ENCODE measurements around the gene NKD2.

Gene NKD2

DNA sequence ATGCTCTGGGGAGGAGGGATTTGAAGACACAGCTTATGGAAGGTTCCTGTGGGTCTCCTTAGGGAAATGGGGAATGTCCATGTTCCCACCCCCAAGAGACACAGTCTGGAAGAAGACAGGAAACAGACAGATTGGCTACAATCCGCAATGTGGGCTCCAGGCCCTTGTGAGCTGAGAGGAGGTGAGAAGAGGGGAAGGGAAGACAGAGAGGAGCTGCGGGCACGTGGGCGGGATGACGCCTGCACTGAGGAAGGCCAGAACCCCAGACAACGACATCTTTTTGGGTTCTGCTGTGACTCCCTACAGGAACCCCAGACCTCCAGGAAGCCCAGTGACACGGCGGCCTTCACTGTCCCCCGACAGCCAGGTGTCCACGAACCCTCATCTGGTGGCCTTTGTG, 29.9 kb upstream of the NKD2 start:
- H3K4me3 ChIP-seq (replicated peaks; ENCODE audit: low read depth, low read length) = no peak overlapping the region
- DNase-seq (ENCODE audit: extremely low read depth, low read depth) = no peak
- TF ChIP-seq, protein P1, sequence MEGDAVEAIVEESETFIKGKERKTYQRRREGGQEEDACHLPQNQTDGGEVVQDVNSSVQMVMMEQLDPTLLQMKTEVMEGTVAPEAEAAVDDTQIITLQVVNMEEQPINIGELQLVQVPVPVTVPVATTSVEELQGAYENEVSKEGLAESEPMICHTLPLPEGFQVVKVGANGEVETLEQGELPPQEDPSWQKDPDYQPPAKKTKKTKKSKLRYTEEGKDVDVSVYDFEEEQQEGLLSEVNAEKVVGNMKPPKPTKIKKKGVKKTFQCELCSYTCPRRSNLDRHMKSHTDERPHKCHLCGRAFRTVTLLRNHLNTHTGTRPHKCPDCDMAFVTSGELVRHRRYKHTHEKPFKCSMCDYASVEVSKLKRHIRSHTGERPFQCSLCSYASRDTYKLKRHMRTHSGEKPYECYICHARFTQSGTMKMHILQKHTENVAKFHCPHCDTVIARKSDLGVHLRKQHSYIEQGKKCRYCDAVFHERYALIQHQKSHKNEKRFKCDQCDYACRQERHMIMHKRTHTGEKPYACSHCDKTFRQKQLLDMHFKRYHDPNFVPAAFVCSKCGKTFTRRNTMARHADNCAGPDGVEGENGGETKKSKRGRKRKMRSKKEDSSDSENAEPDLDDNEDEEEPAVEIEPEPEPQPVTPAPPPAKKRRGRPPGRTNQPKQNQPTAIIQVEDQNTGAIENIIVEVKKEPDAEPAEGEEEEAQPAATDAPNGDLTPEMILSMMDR (IDR thresholded peaks at IDR 0.05; ENCODE audit: low read depth, low read length, missing control alignments) = no peak

GRCh38 chr5:979100-979817, 29.3 kb upstream of the NKD2 start:
- no peak for DNase-seq (ENCODE audit: extremely low read depth, low read depth)
- TF ChIP-seq, protein P1 (IDR thresholded peaks at IDR 0.05; ENCODE audit: low read depth, low read length, missing control alignments) = no peak
- no peak overlapping the region for H3K4me3 ChIP-seq (replicated peaks; ENCODE audit: low read depth, low read length)

GRCh38 chr5:980001-980588, 28.5 kb upstream of the NKD2 start:
- TF ChIP-seq, protein P1 (IDR thresholded peaks at IDR 0.05; ENCODE audit: low read depth, low read length, missing control alignments) = no peak

DNA sequence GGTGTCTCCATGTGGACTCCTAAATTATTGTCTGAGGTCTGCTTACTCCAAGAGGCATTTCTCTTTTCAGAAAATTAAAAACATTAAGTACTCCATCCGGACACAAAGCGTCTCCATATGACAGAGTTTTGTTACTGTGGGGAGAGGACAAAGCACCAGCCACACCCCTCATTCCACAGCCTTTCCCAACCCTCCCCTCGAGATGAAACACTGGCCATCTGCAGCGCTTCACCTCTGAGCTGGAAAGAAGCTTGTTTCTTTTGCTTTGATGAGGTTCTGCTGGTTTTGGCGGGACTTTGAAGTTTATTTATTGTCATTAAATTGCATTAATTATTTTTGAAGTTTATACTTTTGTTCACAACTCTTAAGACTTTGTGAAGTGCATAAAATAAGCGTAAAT, 27.6 kb upstream of the NKD2 start:
- H3K4me3 ChIP-seq (replicated peaks; ENCODE audit: low read depth, low read length) = no peak overlapping the region
- TF ChIP-seq, protein P1 (IDR thresholded peaks at IDR 0.05; ENCODE audit: low read depth, low read length, missing control alignments) = no peak
- no peak for DNase-seq (ENCODE audit: extremely low read depth, low read depth)

More at GRCh38 chr5:980001-980588, 28.5 kb upstream of the NKD2 start:
- DNase-seq (ENCODE audit: extremely low read depth, low read depth) = no peak
- no peak overlapping the region for H3K4me3 ChIP-seq (replicated peaks; ENCODE audit: low read depth, low read length)

GRCh38 chr5:981456-981855, 27.1 kb upstream of the NKD2 start:
- no peak overlapping the region for H3K4me3 ChIP-seq (replicated peaks; ENCODE audit: low read depth, low read length)
- no peak for DNase-seq (ENCODE audit: extremely low read depth, low read depth)
- TF ChIP-seq, protein P1 (IDR thresholded peaks at IDR 0.05; ENCODE audit: low read depth, low read length, missing control alignments) = no peak

- no peak for DNase-seq (ENCODE audit: extremely low read depth, low read depth)
These were observed 26.0 kb upstream of the NKD2 start for GRCh38 chr5:982377-983237.

More at GRCh38 chr5:982377-983237, 26.0 kb upstream of the NKD2 start:
- TF ChIP-seq, protein P1 (IDR thresholded peaks at IDR 0.05; ENCODE audit: low read depth, low read length, missing control alignments) = peak; percentile 36
- no peak overlapping the region for H3K4me3 ChIP-seq (replicated peaks; ENCODE audit: low read depth, low read length)
